ENCODE measurements around the gene P2RX6. TPM values are rescaled to one million over a fixed set of nuclear protein-coding genes. Genes with fewer than 3 reads are reported as not detected.

The P2RX6 gene
- total and polyA plus RNA-seq, 9 of the 15 experiments (the other 6 are each of a cell fraction or from before 2014, with no cell fraction given), result 0.01 to 3.9 (median 1.5) TPM; not detected in 1

DNA sequence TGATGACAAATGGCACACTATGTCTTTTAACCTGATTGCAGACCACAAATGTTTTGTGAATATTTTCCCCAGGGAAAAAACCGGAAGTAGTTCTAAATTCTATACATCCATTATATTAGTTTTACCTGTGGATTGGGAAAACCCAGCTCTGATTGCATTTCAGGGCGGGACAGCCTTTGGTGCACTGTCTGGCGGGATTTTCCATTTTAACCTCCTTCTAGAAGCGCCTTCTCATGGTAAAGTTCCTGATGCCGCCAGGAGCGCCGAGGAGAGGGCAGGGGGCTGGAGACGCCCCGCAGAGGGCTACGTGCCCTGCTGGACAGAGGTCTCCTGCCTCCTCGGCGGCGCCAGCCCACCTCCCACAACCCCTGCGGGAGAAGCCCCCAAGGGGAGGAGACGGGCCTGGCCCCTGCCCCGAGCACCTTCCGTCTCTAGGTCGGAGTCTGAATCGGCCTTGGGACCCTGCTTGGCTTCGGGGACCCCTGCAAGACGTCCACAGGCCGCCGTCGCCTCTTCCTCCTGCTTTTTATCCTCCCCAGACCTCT is 1.2 kb upstream of the P2RX6 start (continued):
- no peak for TF ChIP-seq CBFB (CRISPR knock-in tag; IDR thresholded peaks at IDR 0.05)
- TF ChIP-seq, protein P1, sequence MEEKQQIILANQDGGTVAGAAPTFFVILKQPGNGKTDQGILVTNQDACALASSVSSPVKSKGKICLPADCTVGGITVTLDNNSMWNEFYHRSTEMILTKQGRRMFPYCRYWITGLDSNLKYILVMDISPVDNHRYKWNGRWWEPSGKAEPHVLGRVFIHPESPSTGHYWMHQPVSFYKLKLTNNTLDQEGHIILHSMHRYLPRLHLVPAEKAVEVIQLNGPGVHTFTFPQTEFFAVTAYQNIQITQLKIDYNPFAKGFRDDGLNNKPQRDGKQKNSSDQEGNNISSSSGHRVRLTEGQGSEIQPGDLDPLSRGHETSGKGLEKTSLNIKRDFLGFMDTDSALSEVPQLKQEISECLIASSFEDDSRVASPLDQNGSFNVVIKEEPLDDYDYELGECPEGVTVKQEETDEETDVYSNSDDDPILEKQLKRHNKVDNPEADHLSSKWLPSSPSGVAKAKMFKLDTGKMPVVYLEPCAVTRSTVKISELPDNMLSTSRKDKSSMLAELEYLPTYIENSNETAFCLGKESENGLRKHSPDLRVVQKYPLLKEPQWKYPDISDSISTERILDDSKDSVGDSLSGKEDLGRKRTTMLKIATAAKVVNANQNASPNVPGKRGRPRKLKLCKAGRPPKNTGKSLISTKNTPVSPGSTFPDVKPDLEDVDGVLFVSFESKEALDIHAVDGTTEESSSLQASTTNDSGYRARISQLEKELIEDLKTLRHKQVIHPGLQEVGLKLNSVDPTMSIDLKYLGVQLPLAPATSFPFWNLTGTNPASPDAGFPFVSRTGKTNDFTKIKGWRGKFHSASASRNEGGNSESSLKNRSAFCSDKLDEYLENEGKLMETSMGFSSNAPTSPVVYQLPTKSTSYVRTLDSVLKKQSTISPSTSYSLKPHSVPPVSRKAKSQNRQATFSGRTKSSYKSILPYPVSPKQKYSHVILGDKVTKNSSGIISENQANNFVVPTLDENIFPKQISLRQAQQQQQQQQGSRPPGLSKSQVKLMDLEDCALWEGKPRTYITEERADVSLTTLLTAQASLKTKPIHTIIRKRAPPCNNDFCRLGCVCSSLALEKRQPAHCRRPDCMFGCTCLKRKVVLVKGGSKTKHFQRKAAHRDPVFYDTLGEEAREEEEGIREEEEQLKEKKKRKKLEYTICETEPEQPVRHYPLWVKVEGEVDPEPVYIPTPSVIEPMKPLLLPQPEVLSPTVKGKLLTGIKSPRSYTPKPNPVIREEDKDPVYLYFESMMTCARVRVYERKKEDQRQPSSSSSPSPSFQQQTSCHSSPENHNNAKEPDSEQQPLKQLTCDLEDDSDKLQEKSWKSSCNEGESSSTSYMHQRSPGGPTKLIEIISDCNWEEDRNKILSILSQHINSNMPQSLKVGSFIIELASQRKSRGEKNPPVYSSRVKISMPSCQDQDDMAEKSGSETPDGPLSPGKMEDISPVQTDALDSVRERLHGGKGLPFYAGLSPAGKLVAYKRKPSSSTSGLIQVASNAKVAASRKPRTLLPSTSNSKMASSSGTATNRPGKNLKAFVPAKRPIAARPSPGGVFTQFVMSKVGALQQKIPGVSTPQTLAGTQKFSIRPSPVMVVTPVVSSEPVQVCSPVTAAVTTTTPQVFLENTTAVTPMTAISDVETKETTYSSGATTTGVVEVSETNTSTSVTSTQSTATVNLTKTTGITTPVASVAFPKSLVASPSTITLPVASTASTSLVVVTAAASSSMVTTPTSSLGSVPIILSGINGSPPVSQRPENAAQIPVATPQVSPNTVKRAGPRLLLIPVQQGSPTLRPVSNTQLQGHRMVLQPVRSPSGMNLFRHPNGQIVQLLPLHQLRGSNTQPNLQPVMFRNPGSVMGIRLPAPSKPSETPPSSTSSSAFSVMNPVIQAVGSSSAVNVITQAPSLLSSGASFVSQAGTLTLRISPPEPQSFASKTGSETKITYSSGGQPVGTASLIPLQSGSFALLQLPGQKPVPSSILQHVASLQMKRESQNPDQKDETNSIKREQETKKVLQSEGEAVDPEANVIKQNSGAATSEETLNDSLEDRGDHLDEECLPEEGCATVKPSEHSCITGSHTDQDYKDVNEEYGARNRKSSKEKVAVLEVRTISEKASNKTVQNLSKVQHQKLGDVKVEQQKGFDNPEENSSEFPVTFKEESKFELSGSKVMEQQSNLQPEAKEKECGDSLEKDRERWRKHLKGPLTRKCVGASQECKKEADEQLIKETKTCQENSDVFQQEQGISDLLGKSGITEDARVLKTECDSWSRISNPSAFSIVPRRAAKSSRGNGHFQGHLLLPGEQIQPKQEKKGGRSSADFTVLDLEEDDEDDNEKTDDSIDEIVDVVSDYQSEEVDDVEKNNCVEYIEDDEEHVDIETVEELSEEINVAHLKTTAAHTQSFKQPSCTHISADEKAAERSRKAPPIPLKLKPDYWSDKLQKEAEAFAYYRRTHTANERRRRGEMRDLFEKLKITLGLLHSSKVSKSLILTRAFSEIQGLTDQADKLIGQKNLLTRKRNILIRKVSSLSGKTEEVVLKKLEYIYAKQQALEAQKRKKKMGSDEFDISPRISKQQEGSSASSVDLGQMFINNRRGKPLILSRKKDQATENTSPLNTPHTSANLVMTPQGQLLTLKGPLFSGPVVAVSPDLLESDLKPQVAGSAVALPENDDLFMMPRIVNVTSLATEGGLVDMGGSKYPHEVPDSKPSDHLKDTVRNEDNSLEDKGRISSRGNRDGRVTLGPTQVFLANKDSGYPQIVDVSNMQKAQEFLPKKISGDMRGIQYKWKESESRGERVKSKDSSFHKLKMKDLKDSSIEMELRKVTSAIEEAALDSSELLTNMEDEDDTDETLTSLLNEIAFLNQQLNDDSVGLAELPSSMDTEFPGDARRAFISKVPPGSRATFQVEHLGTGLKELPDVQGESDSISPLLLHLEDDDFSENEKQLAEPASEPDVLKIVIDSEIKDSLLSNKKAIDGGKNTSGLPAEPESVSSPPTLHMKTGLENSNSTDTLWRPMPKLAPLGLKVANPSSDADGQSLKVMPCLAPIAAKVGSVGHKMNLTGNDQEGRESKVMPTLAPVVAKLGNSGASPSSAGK (IDR thresholded peaks at IDR 0.05), result no peak
- peak; percentile 66 for TF ChIP-seq RBBP5 (IDR thresholded peaks at IDR 0.05; ENCODE audit: borderline replicate concordance, insufficient read depth, low read length, poor library complexity, severe bottlenecking)
- peak; percentile 95 for TF ChIP-seq ERF (CRISPR knock-in tag; IDR thresholded peaks at IDR 0.05)
- TF ChIP-seq BMI1 (IDR thresholded peaks at IDR 0.05; ENCODE audit: low read length), result no peak
- TF ChIP-seq HNRNPL (IDR thresholded peaks at IDR 0.05; ENCODE audit: low read depth, low read length), result no peak
- no peak for TF ChIP-seq SP2 (IDR thresholded peaks at IDR 0.05; ENCODE audit: extremely low read depth, low read depth, low read length, poor library complexity, severe bottlenecking)
- TF ChIP-seq, protein P2, sequence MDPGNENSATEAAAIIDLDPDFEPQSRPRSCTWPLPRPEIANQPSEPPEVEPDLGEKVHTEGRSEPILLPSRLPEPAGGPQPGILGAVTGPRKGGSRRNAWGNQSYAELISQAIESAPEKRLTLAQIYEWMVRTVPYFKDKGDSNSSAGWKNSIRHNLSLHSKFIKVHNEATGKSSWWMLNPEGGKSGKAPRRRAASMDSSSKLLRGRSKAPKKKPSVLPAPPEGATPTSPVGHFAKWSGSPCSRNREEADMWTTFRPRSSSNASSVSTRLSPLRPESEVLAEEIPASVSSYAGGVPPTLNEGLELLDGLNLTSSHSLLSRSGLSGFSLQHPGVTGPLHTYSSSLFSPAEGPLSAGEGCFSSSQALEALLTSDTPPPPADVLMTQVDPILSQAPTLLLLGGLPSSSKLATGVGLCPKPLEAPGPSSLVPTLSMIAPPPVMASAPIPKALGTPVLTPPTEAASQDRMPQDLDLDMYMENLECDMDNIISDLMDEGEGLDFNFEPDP (CRISPR knock-in tag; IDR thresholded peaks at IDR 0.05), result peak; percentile 90; the same call in 1 of the 2 replicates
- no peak for TF ChIP-seq EHMT2 (IDR thresholded peaks at IDR 0.05)
- TF ChIP-seq NCOA2 (IDR thresholded peaks at IDR 0.05; ENCODE audit: partially characterized antibody in 2 of 2), result no peak
- TF ChIP-seq SRSF1 (IDR thresholded peaks at IDR 0.05; ENCODE audit: low read depth, low read length), result no peak
- TF ChIP-seq BACH1 (tag; IDR thresholded peaks at IDR 0.05), result no peak

All from K562 (cell line).